Keratinocyte (primary cell): ENCODE results near the gene AFTPH. TPM values are rescaled to one million over a fixed set of nuclear protein-coding genes. Genes with fewer than 3 reads are reported as not detected.

Experiments
- DNase-seq: peaks from one replicate; pipeline ENCODE4 v3.0.0-alpha.2; 2011; ENCODE audit warnings: low read depth, missing footprints, low spot score
- FAIRE-seq: peaks from 2 replicates; lab custom pipeline; 2011; peaks lifted over from hg19 to GRCh38; lab: Jason Lieb, UNC
- H2AFZ ChIP-seq: 2 replicates; pipeline ENCODE4 v1.6.0; 2012; ENCODE audit warnings: low read length, control low read depth, inconsistent platforms; ENCODE audit not compliant: control insufficient read depth
- H3K27ac ChIP-seq: 2 replicates; pipeline ENCODE4 v1.5.1; 2011; ENCODE audit warnings: low read length; ENCODE audit not compliant: control insufficient read depth, insufficient read depth
- H3K27me3 ChIP-seq: 3 replicates; pipeline ENCODE4 v1.6.0; 2011; ENCODE audit warnings: low read length; ENCODE audit not compliant: control insufficient read depth, insufficient read depth; ENCODE audit errors: extremely low read depth
- H3K36me3 ChIP-seq, 2 experiments: 2 replicates in 1 of 2; 3 replicates in 1 of 2; pipeline ENCODE4 v1.5.1; 2011; ENCODE audit warnings: low read length in 2 of 2, mild to moderate bottlenecking in 1 of 2; ENCODE audit not compliant: control insufficient read depth in 2 of 2, insufficient read depth in 2 of 2; ENCODE audit errors: extremely low read depth in 1 of 2
- H3K4me1 ChIP-seq: 3 replicates; pipeline ENCODE4 v1.5.1; 2011; ENCODE audit warnings: low read length; ENCODE audit not compliant: control insufficient read depth, insufficient read depth; ENCODE audit errors: extremely low read depth
- H3K4me2 ChIP-seq: 3 replicates; pipeline ENCODE4 v1.6.0; 2011; ENCODE audit warnings: low read depth, low read length; ENCODE audit not compliant: control insufficient read depth, insufficient read depth; ENCODE audit errors: extremely low read depth
- H3K4me3 ChIP-seq, 3 experiments: fragments of 200-600 bp in 1 of 3; sonication (generic) in 1 of 3; 2 replicates in 2 of 3; 3 replicates in 1 of 3; pipeline ENCODE4 v1.5.1; 2011 to 2016; ENCODE audit warnings: low read length in 3 of 3, mild to moderate bottlenecking in 3 of 3, control low read depth in 2 of 3, inconsistent platforms in 1 of 3, low read depth in 1 of 3, mixed read lengths in 1 of 3, mixed run types in 1 of 3, moderate library complexity in 1 of 3; ENCODE audit not compliant: control insufficient read depth in 2 of 3, insufficient read depth in 2 of 3; ENCODE audit errors: extremely low read depth in 1 of 3
- H3K79me2 ChIP-seq: 2 replicates; pipeline ENCODE4 v1.6.0; 2012; ENCODE audit warnings: low read length; ENCODE audit not compliant: control insufficient read depth, insufficient read depth
- H3K9ac ChIP-seq: 3 replicates; pipeline ENCODE4 v1.6.0; 2011; ENCODE audit warnings: low read length; ENCODE audit not compliant: control insufficient read depth, insufficient read depth; ENCODE audit errors: extremely low read depth
- H3K9me1 ChIP-seq: 3 replicates; pipeline ENCODE4 v1.6.0; 2011; ENCODE audit warnings: low read length; ENCODE audit not compliant: control insufficient read depth, insufficient read depth; ENCODE audit errors: extremely low read depth
- H3K9me3 ChIP-seq: 2 replicates; pipeline ENCODE4 v1.5.1; 2012; ENCODE audit warnings: low read depth, low read length; ENCODE audit not compliant: control insufficient read depth
- H4K20me1 ChIP-seq: 3 replicates; pipeline ENCODE4 v1.6.0; 2011; ENCODE audit warnings: low read length; ENCODE audit not compliant: control insufficient read depth, insufficient read depth; ENCODE audit errors: extremely low read depth
- CTCF ChIP-seq, 3 experiments: IDR thresholded peaks in 1 of 3; conservative IDR thresholded peaks in 1 of 3; optimal IDR thresholded peaks in 1 of 3; 2 replicates in 2 of 3; 3 replicates in 1 of 3; pipeline versions ENCODE3 to v1.5.1; 2011; ENCODE audit warnings: low read length in 3 of 3, mild to moderate bottlenecking in 3 of 3, moderate library complexity in 2 of 3, control low read depth in 1 of 3, inconsistent platforms in 1 of 3; ENCODE audit not compliant: insufficient read depth in 2 of 3; ENCODE audit errors: extremely low read depth in 1 of 3
- EZH2 ChIP-seq: IDR thresholded peaks from one replicate; pipeline ENCODE4 v1.6.1; 2012; ENCODE audit warnings: inconsistent platforms, mild to moderate bottlenecking, low read length, moderate library complexity
- dilution Hi-C: fragments of 300-500 bp; cut with MboI; formaldehyde crosslinking; loops from one replicate; pipeline ENCODE4 v1.7.0; 2020; ENCODE audit warnings: low sequenced_read_pairs; ENCODE audit not compliant: extremely low pct_ligation_motif_present
- polyA plus RNA-seq, 5 experiments: library from polyadenylated mRNA; depleted of rRNA in 3 of 5; stranded (reverse) in 3 of 5; stranded (forward) in 1 of 5; unstranded in 1 of 5; fragments of >200 nt; gene quantifications; 1 replicate in 1 of 5; 2 replicates in 3 of 5; 3 replicates in 1 of 5; pipeline versions ENCODE4 v1.2.1 to v1.2.3, GENCODE V29; 2011 to 2012; ENCODE audit warnings: missing spikeins in 2 of 5, low read depth in 1 of 5, low replicate concordance in 1 of 5

The AFTPH gene
- polyA plus RNA-seq, 1 donor (not counting 4 experiments of a cell fraction or from before 2014, with no cell fraction given) = 28.3 TPM

GRCh38 chr2:64624862-64625261 lies 100.7 kb downstream of the AFTPH start:
- Histone ChIP-seq H3K27ac (no peak overlapping the region), H3K4me2 (no peak overlapping the region), H3K9ac (no peak overlapping the region), H4K20me1 (no peaks in the 10 kb centered on the region), H2AFZ (no peak overlapping the region), H3K9me3 (no peaks in the 10 kb centered on the region), H3K36me3 (no peaks in the 10 kb centered on the region), H3K4me1 (peaks cover 12% of the 10 kb centered on the region), H3K9me1 (no peaks in the 10 kb centered on the region), H3K4me3 (no peak overlapping the region), H3K27me3 (no peaks in the 10 kb centered on the region), H3K79me2 (no peaks in the 10 kb centered on the region)
- no peak for TF ChIP-seq EZH2
- TF ChIP-seq CTCF (optimal IDR thresholded peaks at IDR 0.05 in 1 of 3, IDR thresholded peaks at IDR 0.05 in 1 of 3, conservative IDR thresholded peaks at IDR 0.05 in 1 of 3; ENCODE audit: extremely low read depth in 1 of 3, insufficient read depth in 2 of 3, low read length in 3 of 3) = no peak
- no peak for FAIRE-seq
- dilution Hi-C loops = no loop called here
- DNase-seq = no peak

GRCh38 chr2:64625299-64626145 lies 101.4 kb downstream of the AFTPH start:
- no peaks in the 10 kb centered on the region for H3K9me1 ChIP-seq
- DNase-seq (no peak), FAIRE-seq (no peak)
- H3K4me2 ChIP-seq = no peak overlapping the region
- H3K27me3 ChIP-seq = no peaks in the 10 kb centered on the region
- H3K79me2 ChIP-seq = no peaks in the 10 kb centered on the region
- no peaks in the 10 kb centered on the region for H3K36me3 ChIP-seq
- H3K4me3 ChIP-seq = no peak overlapping the region
- no peak overlapping the region for H3K27ac ChIP-seq
- H3K9me3 ChIP-seq = no peaks in the 10 kb centered on the region
- H3K4me1 ChIP-seq = peaks cover 14% of the 10 kb centered on the region
- TF ChIP-seq EZH2 (no peak), CTCF (optimal IDR thresholded peaks at IDR 0.05 in 1 of 3, IDR thresholded peaks at IDR 0.05 in 1 of 3, conservative IDR thresholded peaks at IDR 0.05 in 1 of 3; ENCODE audit: extremely low read depth in 1 of 3, insufficient read depth in 2 of 3, low read length in 3 of 3) (peak in 1 of 3 experiments; percentile 4)
- H3K9ac ChIP-seq = no peak overlapping the region
- dilution Hi-C loops = no loop called here
- no peak overlapping the region for H2AFZ ChIP-seq
- no peaks in the 10 kb centered on the region for H4K20me1 ChIP-seq
